Measurements from ENCODE around the gene MIER1.

DNA sequence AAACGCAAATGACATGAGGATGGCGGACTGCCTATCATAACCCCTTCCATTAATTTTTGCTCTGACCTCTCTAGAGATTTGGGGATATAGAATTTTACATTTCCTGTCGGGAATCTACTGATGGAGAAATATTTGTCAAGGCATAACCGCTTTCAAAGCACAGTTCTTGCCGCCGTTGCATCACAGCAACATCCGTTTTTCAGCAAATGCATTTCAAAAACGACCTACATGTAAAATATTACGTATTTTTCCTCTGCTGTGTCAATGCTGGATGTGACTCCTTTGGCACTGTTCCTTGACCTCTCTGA is 4.9 kb downstream of the MIER1 start:
- TF ChIP-seq, protein P1, sequence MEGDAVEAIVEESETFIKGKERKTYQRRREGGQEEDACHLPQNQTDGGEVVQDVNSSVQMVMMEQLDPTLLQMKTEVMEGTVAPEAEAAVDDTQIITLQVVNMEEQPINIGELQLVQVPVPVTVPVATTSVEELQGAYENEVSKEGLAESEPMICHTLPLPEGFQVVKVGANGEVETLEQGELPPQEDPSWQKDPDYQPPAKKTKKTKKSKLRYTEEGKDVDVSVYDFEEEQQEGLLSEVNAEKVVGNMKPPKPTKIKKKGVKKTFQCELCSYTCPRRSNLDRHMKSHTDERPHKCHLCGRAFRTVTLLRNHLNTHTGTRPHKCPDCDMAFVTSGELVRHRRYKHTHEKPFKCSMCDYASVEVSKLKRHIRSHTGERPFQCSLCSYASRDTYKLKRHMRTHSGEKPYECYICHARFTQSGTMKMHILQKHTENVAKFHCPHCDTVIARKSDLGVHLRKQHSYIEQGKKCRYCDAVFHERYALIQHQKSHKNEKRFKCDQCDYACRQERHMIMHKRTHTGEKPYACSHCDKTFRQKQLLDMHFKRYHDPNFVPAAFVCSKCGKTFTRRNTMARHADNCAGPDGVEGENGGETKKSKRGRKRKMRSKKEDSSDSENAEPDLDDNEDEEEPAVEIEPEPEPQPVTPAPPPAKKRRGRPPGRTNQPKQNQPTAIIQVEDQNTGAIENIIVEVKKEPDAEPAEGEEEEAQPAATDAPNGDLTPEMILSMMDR (IDR thresholded peaks at IDR 0.05), result no peak
- TF ChIP-seq EZH2 (IDR thresholded peaks at IDR 0.05) (no peak), EZH2phosphoT487 (IDR thresholded peaks at IDR 0.05) (no peak)

Measured in neural progenitor cell (in vitro differentiated cells).